IPS-NIHi11 (cell line): ENCODE data around the gene OR2V1.
A peak's percentile ranks its signal among the peaks of the same experiment; 100 is the strongest.
"Not testable (repeated sequence)": the region's sequence is repeated elsewhere in the genome, so short reads cannot be mapped to it uniquely, and the experiment has no call there.

Experiments used
- DNase-seq: peaks from one replicate; pipeline ENCODE4 v3.0.0; 2012; ENCODE audit warnings: mixed read lengths, low spot score

The OR2V1 gene

GRCh38 chr5:181127907-181128626 lies 2.9 kb downstream of the OR2V1 start:
- no peak for DNase-seq

GRCh38 chr5:181127456-181127855 lies 3.5 kb downstream of the OR2V1 start:
- DNase-seq, result no peak

GRCh38 chr5:181126841-181127240 lies 4.1 kb downstream of the OR2V1 start:
- DNase-seq, result no peak

GRCh38 chr5:181124526-181124925 lies 6.4 kb downstream of the OR2V1 start:
- DNase-seq, result no peak

- DNase-seq, result peak; percentile 47
Observed at GRCh38 chr5:181121675-181122561, 9.1 kb downstream of the OR2V1 start.

- DNase-seq, result no peak
Observed at GRCh38 chr5:181120761-181121160, 10.2 kb downstream of the OR2V1 start.

GRCh38 chr5:181120306-181120705 lies 10.7 kb downstream of the OR2V1 start:
- DNase-seq, result no peak

- no peak for DNase-seq
Observed at GRCh38 chr5:181119105-181119504, 11.9 kb downstream of the OR2V1 start.

- DNase-seq, result no peak
Observed at GRCh38 chr5:181118369-181118768, 12.6 kb downstream of the OR2V1 start.

GRCh38 chr5:181114844-181115778 lies 15.9 kb downstream of the OR2V1 start:
- no peak for DNase-seq

- DNase-seq, result no peak
Observed at GRCh38 chr5:181114284-181114843, 16.6 kb downstream of the OR2V1 start.

- not testable (repeated sequence) for DNase-seq
Observed at GRCh38 chr5:181113572-181113971, 17.4 kb downstream of the OR2V1 start.

- DNase-seq, result no peak
Observed at GRCh38 chr5:181112476-181112875, 18.5 kb downstream of the OR2V1 start.

GRCh38 chr5:181111010-181111409 lies 20.0 kb downstream of the OR2V1 start:
- no peak for DNase-seq

GRCh38 chr5:181109489-181110013 lies 21.4 kb downstream of the OR2V1 start:
- peak; percentile 49 for DNase-seq

GRCh38 chr5:181108578-181109165 lies 22.3 kb downstream of the OR2V1 start:
- DNase-seq, result no peak

- DNase-seq, result no peak
Observed at GRCh38 chr5:181107699-181108098, 23.3 kb downstream of the OR2V1 start.

- no peak for DNase-seq
Observed at GRCh38 chr5:181105391-181106025, 25.5 kb downstream of the OR2V1 start.

- not testable (repeated sequence) for DNase-seq
Observed at GRCh38 chr5:181104606-181105390, 26.2 kb downstream of the OR2V1 start.

- not testable (repeated sequence) for DNase-seq
Observed at GRCh38 chr5:181104259-181104568, 26.8 kb downstream of the OR2V1 start.
